Measurements from ENCODE around the gene ATXN2L.

ATXN2L gene

GRCh38 chr16:28823291-28823872 lies 583 bp downstream of the ATXN2L start:
- no peak for DNase-seq (ENCODE audit: low read depth)
- TF ChIP-seq, protein P1, sequence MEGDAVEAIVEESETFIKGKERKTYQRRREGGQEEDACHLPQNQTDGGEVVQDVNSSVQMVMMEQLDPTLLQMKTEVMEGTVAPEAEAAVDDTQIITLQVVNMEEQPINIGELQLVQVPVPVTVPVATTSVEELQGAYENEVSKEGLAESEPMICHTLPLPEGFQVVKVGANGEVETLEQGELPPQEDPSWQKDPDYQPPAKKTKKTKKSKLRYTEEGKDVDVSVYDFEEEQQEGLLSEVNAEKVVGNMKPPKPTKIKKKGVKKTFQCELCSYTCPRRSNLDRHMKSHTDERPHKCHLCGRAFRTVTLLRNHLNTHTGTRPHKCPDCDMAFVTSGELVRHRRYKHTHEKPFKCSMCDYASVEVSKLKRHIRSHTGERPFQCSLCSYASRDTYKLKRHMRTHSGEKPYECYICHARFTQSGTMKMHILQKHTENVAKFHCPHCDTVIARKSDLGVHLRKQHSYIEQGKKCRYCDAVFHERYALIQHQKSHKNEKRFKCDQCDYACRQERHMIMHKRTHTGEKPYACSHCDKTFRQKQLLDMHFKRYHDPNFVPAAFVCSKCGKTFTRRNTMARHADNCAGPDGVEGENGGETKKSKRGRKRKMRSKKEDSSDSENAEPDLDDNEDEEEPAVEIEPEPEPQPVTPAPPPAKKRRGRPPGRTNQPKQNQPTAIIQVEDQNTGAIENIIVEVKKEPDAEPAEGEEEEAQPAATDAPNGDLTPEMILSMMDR (conservative IDR thresholded peaks at IDR 0.05; ENCODE audit: low read depth, low read length), result no peak
- H3K4me3 ChIP-seq (ENCODE audit: low read length), result peak overlapping the region; percentile 93

GRCh38 chr16:28823873-28824716 lies 1.3 kb downstream of the ATXN2L start:
- TF ChIP-seq, protein P1 (conservative IDR thresholded peaks at IDR 0.05; ENCODE audit: low read depth, low read length), result no peak
- peak overlapping the region; percentile 93 for H3K4me3 ChIP-seq (ENCODE audit: low read length)
- peak; percentile 93 for DNase-seq (ENCODE audit: low read depth)

- DNase-seq (ENCODE audit: low read depth), result no peak
- H3K4me3 ChIP-seq (ENCODE audit: low read length), result peak overlapping the region; percentile 93
- TF ChIP-seq, protein P1 (conservative IDR thresholded peaks at IDR 0.05; ENCODE audit: low read depth, low read length), result no peak
These were observed 1.8 kb downstream of the ATXN2L start for GRCh38 chr16:28824717-28824973.

GRCh38 chr16:28826141-28826540 lies 3.3 kb downstream of the ATXN2L start:
- TF ChIP-seq, protein P1 (conservative IDR thresholded peaks at IDR 0.05; ENCODE audit: low read depth, low read length), result no peak
- no peak overlapping the region for H3K4me3 ChIP-seq (ENCODE audit: low read length)
- DNase-seq (ENCODE audit: low read depth), result no peak

DNA sequence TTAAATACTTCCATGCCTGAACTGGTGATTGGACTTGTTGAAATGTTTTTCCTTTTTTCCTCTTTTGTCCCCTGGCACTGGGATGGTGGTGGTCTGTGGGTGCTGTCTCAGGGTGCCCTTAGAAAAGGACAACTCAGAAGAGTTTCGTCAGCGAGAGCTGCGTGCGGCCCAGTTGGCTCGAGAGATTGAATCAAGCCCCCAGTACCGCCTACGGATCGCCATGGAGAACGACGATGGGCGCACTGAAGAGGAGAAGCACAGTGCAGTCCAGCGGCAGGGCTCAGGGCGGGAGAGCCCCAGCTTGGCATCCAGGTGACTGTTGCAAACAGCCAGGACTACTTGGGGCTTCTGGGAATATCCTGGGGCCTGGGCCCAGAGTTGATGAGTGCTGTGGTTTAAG lies 6.9 kb downstream of the ATXN2L start:
- no peak for DNase-seq (ENCODE audit: low read depth)
- no peak overlapping the region for H3K4me3 ChIP-seq (ENCODE audit: low read length)
- TF ChIP-seq, protein P1 (conservative IDR thresholded peaks at IDR 0.05; ENCODE audit: low read depth, low read length), result no peak

- no peak overlapping the region for H3K4me3 ChIP-seq (ENCODE audit: low read length)
- no peak for DNase-seq (ENCODE audit: low read depth)
- TF ChIP-seq, protein P1 (conservative IDR thresholded peaks at IDR 0.05; ENCODE audit: low read depth, low read length), result no peak
These were observed 7.7 kb downstream of the ATXN2L start for GRCh38 chr16:28830531-28830930.

- H3K4me3 ChIP-seq (ENCODE audit: low read length), result no peak overlapping the region
- no peak for DNase-seq (ENCODE audit: low read depth)
- TF ChIP-seq, protein P1 (conservative IDR thresholded peaks at IDR 0.05; ENCODE audit: low read depth, low read length), result no peak
These were observed 11.6 kb downstream of the ATXN2L start for GRCh38 chr16:28834349-28834748.
